ENCODE measurements around the gene CCDC138.

Gene CCDC138

DNA sequence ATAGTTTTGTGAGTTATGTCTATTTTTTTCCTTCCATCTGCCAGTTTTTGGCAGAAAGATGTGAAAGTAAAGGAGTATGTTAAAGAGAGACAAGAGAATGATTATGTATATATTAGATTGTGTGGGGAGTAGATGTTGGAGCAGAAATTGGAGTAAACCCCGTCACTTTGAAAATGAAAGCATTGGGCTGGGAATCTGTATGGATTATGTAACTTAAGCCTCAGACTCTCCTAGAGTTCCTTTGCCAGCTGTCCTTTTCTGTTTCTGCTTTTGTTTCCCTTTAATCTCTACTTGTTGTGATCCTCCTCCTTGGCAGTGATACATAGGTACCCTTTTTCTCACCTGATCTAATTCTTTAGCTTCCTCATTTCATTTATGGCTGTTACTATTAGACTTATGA, 19.2 kb downstream of the CCDC138 start:
- Histone ChIP-seq H3K4ac (ENCODE audit: low read depth in 1 of 2, low read length in 2 of 2) (no peak overlapping the region), H3K18ac (ENCODE audit: low read depth in 1 of 2, low read length in 2 of 2) (no peak overlapping the region), H3K79me1 (replicated peaks; ENCODE audit: low read length, poor library complexity, severe bottlenecking) (peaks cover 17% of the 10 kb centered on the region), H3K4me3 (ENCODE audit: insufficient read depth in 1 of 2, low read depth in 1 of 2, low read length in 2 of 2) (no peak overlapping the region), H3K4me1 (ENCODE audit: control insufficient read depth, insufficient read depth, low read depth, low read length) (no peaks in the 10 kb centered on the region), H3K9me3 (ENCODE audit: control insufficient read depth, low read length) (peaks cover 11% of the 10 kb centered on the region), H3K27ac (ENCODE audit: low read length, poor library complexity, severe bottlenecking) (no peak overlapping the region), H2BK15ac (ENCODE audit: low read depth, poor library complexity, severe bottlenecking) (no peak overlapping the region), H2AK5ac (ENCODE audit: low read length, severe bottlenecking) (no peak overlapping the region), H3K36me3 (ENCODE audit: control insufficient read depth in 1 of 2, insufficient read depth in 2 of 2, low read depth in 1 of 2, low read length in 2 of 2) (peaks cover 6 to 24% of the 10 kb centered on the region in 2 experiments), H4K8ac (ENCODE audit: low read length) (no peak overlapping the region), H3K9ac (ENCODE audit: low read length) (no peak overlapping the region), H4K91ac (ENCODE audit: low read length) (no peak overlapping the region), H3K23ac (ENCODE audit: low read length in 2 of 2) (no peak overlapping the region), H2BK5ac (ENCODE audit: low read depth, low read length, poor library complexity, severe bottlenecking) (no peak overlapping the region), H2AFZ (ENCODE audit: low read depth, low read length) (no peak overlapping the region), H3K4me2 (ENCODE audit: low read length, poor library complexity, severe bottlenecking) (no peak overlapping the region), H3K14ac (ENCODE audit: low read length in 2 of 2) (no peak overlapping the region), H2BK12ac (ENCODE audit: low read length in 2 of 2) (no peak overlapping the region), H3K27me3 (ENCODE audit: control insufficient read depth in 1 of 2, insufficient read depth in 1 of 2, low read length in 2 of 2) (no peaks in the 10 kb centered on the region), H2BK120ac (ENCODE audit: low read depth, low read length) (no peak overlapping the region)
- no CpG with 5 or more reads among the region's 1 CpG for WGBS
- DNase-seq, result no peak

DNA sequence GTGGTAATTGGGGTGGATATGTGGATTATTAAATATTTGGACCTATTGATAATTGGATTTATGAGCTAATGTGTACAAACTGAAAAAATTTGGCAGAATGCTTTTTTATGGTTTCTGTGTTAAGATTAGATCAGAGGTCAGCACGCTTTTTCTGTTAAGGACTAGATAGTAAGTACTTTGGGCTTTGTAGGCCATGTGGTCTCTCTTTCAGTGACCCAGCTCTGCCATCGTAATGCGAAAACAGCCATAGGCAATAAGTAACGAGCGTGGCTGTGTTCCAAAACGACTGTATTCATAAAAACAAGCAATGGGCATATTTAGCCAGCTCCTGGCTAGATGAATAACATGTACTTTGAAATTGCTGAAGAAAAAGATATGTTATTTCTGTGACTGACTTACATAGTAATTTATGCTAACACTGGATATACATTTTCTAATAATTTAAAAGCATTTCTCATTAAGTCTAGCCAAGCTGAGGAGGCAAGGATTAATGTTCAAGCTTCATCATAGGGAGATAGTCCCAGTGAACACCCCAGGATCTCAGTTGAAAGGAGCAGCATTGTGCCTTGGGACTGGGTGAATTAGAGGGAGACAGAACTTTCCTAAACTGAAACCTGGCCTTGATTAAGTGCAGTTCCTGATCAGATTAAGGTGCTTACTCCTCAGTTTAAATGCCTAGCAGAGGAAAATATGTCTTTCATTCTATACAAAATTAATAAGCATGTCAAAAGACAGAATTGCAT, 20.0 kb downstream of the CCDC138 start:
- peaks cover 6 to 24% of the 10 kb centered on the region in 2 experiments for H3K36me3 ChIP-seq (ENCODE audit: control insufficient read depth in 1 of 2, insufficient read depth in 2 of 2, low read depth in 1 of 2, low read length in 2 of 2)
- H4K91ac ChIP-seq (ENCODE audit: low read length), result no peak overlapping the region
- H4K8ac ChIP-seq (ENCODE audit: low read length), result no peak overlapping the region
- H2BK12ac ChIP-seq (ENCODE audit: low read length in 2 of 2), result no peak overlapping the region
- no peak overlapping the region for H2AFZ ChIP-seq (ENCODE audit: low read depth, low read length)
- H3K4me3 ChIP-seq (ENCODE audit: insufficient read depth in 1 of 2, low read depth in 1 of 2, low read length in 2 of 2), result no peak overlapping the region
- no peak overlapping the region for H2BK120ac ChIP-seq (ENCODE audit: low read depth, low read length)
- no peak overlapping the region for H3K27ac ChIP-seq (ENCODE audit: low read length, poor library complexity, severe bottlenecking)
- 93% methylated on average over 6 of the region's 6 CpGs for WGBS
- no peak overlapping the region for H3K14ac ChIP-seq (ENCODE audit: low read length in 2 of 2)
- no peak overlapping the region for H3K4ac ChIP-seq (ENCODE audit: low read depth in 1 of 2, low read length in 2 of 2)
- H3K27me3 ChIP-seq (ENCODE audit: control insufficient read depth in 1 of 2, insufficient read depth in 1 of 2, low read length in 2 of 2), result no peaks in the 10 kb centered on the region
- H3K79me1 ChIP-seq (replicated peaks; ENCODE audit: low read length, poor library complexity, severe bottlenecking), result peaks cover 20% of the 10 kb centered on the region
- H2BK15ac ChIP-seq (ENCODE audit: low read depth, poor library complexity, severe bottlenecking), result no peak overlapping the region
- no peak for DNase-seq
- no peak overlapping the region for H2BK5ac ChIP-seq (ENCODE audit: low read depth, low read length, poor library complexity, severe bottlenecking)
- no peak overlapping the region for H2AK5ac ChIP-seq (ENCODE audit: low read length, severe bottlenecking)
- no peak overlapping the region for H3K23ac ChIP-seq (ENCODE audit: low read length in 2 of 2)
- H3K4me1 ChIP-seq (ENCODE audit: control insufficient read depth, insufficient read depth, low read depth, low read length), result no peaks in the 10 kb centered on the region
- H3K9me3 ChIP-seq (ENCODE audit: control insufficient read depth, low read length), result peaks cover 11% of the 10 kb centered on the region
- H3K18ac ChIP-seq (ENCODE audit: low read depth in 1 of 2, low read length in 2 of 2), result no peak overlapping the region
- no peak overlapping the region for H3K9ac ChIP-seq (ENCODE audit: low read length)
- no peak overlapping the region for H3K4me2 ChIP-seq (ENCODE audit: low read length, poor library complexity, severe bottlenecking)

DNA sequence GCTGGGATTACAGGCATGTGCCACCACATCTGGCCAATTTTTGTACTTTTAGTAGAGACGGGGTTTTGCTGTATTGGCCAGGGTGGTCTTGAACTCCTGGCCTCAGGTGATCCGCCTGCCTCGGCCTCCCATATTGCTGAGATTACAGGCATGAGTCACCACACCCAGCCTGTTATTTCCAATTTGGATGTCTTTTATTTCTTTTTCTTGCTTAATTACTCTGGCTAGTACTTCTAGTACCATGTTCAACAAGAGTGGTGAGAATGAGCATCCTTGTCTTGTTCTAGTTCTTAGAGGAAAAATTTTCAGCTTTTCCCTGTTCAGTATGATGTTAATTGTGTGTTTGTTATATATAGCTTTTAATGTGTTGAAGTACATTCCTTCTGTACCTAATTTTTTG, 23.4 kb downstream of the CCDC138 start:
- Histone ChIP-seq H3K9me3 (ENCODE audit: control insufficient read depth, low read length) (peaks cover 11% of the 10 kb centered on the region), H3K27me3 (ENCODE audit: control insufficient read depth in 1 of 2, insufficient read depth in 1 of 2, low read length in 2 of 2) (no peaks in the 10 kb centered on the region), H4K91ac (ENCODE audit: low read length) (no peak overlapping the region), H2BK120ac (ENCODE audit: low read depth, low read length) (no peak overlapping the region), H3K14ac (ENCODE audit: low read length in 2 of 2) (no peak overlapping the region), H3K23ac (ENCODE audit: low read length in 2 of 2) (no peak overlapping the region), H3K4me1 (ENCODE audit: control insufficient read depth, insufficient read depth, low read depth, low read length) (no peaks in the 10 kb centered on the region), H3K36me3 (ENCODE audit: control insufficient read depth in 1 of 2, insufficient read depth in 2 of 2, low read depth in 1 of 2, low read length in 2 of 2) (peaks cover 3 to 28% of the 10 kb centered on the region in 2 experiments), H3K4me2 (ENCODE audit: low read length, poor library complexity, severe bottlenecking) (no peak overlapping the region), H2BK12ac (ENCODE audit: low read length in 2 of 2) (no peak overlapping the region), H2BK15ac (ENCODE audit: low read depth, poor library complexity, severe bottlenecking) (no peak overlapping the region), H3K18ac (ENCODE audit: low read depth in 1 of 2, low read length in 2 of 2) (no peak overlapping the region), H3K4ac (ENCODE audit: low read depth in 1 of 2, low read length in 2 of 2) (no peak overlapping the region), H3K27ac (ENCODE audit: low read length, poor library complexity, severe bottlenecking) (no peak overlapping the region), H2BK5ac (ENCODE audit: low read depth, low read length, poor library complexity, severe bottlenecking) (no peak overlapping the region), H3K9ac (ENCODE audit: low read length) (no peak overlapping the region), H2AFZ (ENCODE audit: low read depth, low read length) (no peak overlapping the region), H4K8ac (ENCODE audit: low read length) (no peak overlapping the region), H2AK5ac (ENCODE audit: low read length, severe bottlenecking) (no peak overlapping the region), H3K4me3 (ENCODE audit: insufficient read depth in 1 of 2, low read depth in 1 of 2, low read length in 2 of 2) (no peak overlapping the region), H3K79me1 (replicated peaks; ENCODE audit: low read length, poor library complexity, severe bottlenecking) (peaks cover 12% of the 10 kb centered on the region)
- no peak for DNase-seq
- 97% methylated on average over 2 of the region's 3 CpGs for WGBS

DNA sequence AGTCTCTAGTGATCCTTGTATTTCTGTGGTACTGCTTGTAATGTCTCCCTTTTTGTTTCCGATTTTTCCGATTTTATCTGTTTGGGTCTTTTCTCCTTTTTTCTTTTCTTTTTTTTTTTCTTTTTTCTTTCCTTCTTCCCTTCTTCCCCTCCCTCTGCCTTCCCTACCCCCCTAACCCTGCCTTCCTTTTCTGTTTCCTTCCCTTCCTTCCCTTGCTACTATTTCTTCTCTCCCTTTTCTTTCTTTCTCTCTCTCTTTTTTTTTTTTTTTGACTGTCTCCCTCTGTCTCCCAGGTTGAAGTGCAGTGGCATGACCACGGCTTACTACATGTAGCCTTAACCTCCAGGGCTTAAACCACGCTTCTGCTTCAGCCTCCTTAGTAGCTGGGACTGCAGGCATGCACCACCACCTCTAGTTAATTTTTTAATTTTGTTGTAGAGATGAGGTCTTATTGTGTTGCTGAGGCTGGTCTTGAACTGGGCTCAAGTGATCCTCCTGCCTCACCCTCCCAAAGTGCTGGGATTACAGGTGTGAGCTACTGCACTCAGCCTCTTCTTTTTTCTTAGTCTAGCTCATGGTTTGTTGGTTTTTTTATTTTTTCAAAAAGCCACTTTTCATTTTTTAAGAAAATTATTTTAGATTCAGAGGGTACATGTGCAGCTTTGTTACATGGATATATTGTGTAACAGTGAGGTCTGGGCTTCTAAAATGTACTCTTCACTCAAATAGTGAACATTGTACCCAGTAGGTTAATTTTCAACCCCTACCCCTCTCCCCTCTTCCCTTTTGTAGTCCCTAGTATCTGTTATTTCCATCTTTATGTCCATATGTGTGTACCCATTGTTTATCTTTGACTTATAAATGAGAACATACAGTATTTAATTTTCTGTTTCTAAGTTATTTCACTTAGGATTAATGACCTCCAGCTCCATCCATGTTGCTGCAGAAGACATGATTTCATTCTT, 24.7 kb downstream of the CCDC138 start:
- H3K4me1 ChIP-seq (ENCODE audit: control insufficient read depth, insufficient read depth, low read depth, low read length), result no peaks in the 10 kb centered on the region
- H3K4me3 ChIP-seq (ENCODE audit: insufficient read depth in 1 of 2, low read depth in 1 of 2, low read length in 2 of 2), result no peak overlapping the region
- WGBS, result 100% methylated on average over 2 of the region's 4 CpGs
- no peak overlapping the region for H3K14ac ChIP-seq (ENCODE audit: low read length in 2 of 2)
- no peak overlapping the region for H2BK120ac ChIP-seq (ENCODE audit: low read depth, low read length)
- no peak overlapping the region for H3K9ac ChIP-seq (ENCODE audit: low read length)
- no peak overlapping the region for H2AFZ ChIP-seq (ENCODE audit: low read depth, low read length)
- no peaks in the 10 kb centered on the region for H3K27me3 ChIP-seq (ENCODE audit: control insufficient read depth in 1 of 2, insufficient read depth in 1 of 2, low read length in 2 of 2)
- no peak overlapping the region for H2BK12ac ChIP-seq (ENCODE audit: low read length in 2 of 2)
- no peak for DNase-seq
- no peak overlapping the region for H4K91ac ChIP-seq (ENCODE audit: low read length)
- no peak overlapping the region for H3K23ac ChIP-seq (ENCODE audit: low read length in 2 of 2)
- peaks cover 14% of the 10 kb centered on the region for H3K79me1 ChIP-seq (replicated peaks; ENCODE audit: low read length, poor library complexity, severe bottlenecking)
- no peak overlapping the region for H3K4ac ChIP-seq (ENCODE audit: low read depth in 1 of 2, low read length in 2 of 2)
- H3K18ac ChIP-seq (ENCODE audit: low read depth in 1 of 2, low read length in 2 of 2), result no peak overlapping the region
- H2BK5ac ChIP-seq (ENCODE audit: low read depth, low read length, poor library complexity, severe bottlenecking), result no peak overlapping the region
- no peak overlapping the region for H3K4me2 ChIP-seq (ENCODE audit: low read length, poor library complexity, severe bottlenecking)
- H3K36me3 ChIP-seq (ENCODE audit: control insufficient read depth in 1 of 2, insufficient read depth in 2 of 2, low read depth in 1 of 2, low read length in 2 of 2), result peaks cover 6 to 26% of the 10 kb centered on the region in 2 experiments
- H2AK5ac ChIP-seq (ENCODE audit: low read length, severe bottlenecking), result no peak overlapping the region
- H2BK15ac ChIP-seq (ENCODE audit: low read depth, poor library complexity, severe bottlenecking), result no peak overlapping the region
- no peak overlapping the region for H4K8ac ChIP-seq (ENCODE audit: low read length)
- peaks cover 11% of the 10 kb centered on the region for H3K9me3 ChIP-seq (ENCODE audit: control insufficient read depth, low read length)
- no peak overlapping the region for H3K27ac ChIP-seq (ENCODE audit: low read length, poor library complexity, severe bottlenecking)
